H9 (cell line): ENCODE measurements around the gene PARP1. TPM values are rescaled to one million over a fixed set of nuclear protein-coding genes. Genes with fewer than 3 reads are reported as not detected.

Experiments used
- DNase-seq: peaks from one replicate; pipeline ENCODE4 v3.0.0-alpha.2; 2017
- H2AFZ ChIP-seq: one replicate; pipeline ENCODE4 v1.6.1; 2013; ENCODE audit warnings: mild to moderate bottlenecking, low read length, control low read depth, moderate library complexity
- H2AK5ac ChIP-seq: 2 replicates; pipeline ENCODE4 v1.6.1; 2013; ENCODE audit warnings: low read length, control low read depth, mixed read lengths; ENCODE audit not compliant: insufficient read length
- H2BK120ac ChIP-seq: one replicate; pipeline ENCODE4 v1.6.1; 2013; ENCODE audit warnings: low read depth, mild to moderate bottlenecking, low read length, control low read depth, inconsistent platforms; ENCODE audit not compliant: poor library complexity, severe bottlenecking
- H2BK12ac ChIP-seq: 2 replicates; pipeline ENCODE4 v1.6.1; 2013; ENCODE audit warnings: low read length, control low read depth, mixed read lengths, low read depth; ENCODE audit not compliant: insufficient read length
- H2BK15ac ChIP-seq: 2 replicates; pipeline ENCODE4 v1.6.1; 2013; ENCODE audit warnings: low read depth, low read length, control low read depth
- H2BK20ac ChIP-seq: one replicate; pipeline ENCODE4 v1.6.1; 2013; ENCODE audit warnings: low read depth, mild to moderate bottlenecking, low read length, control low read depth, inconsistent platforms; ENCODE audit not compliant: poor library complexity, severe bottlenecking
- H2BK5ac ChIP-seq: 2 replicates; pipeline ENCODE4 v1.6.1; 2013; ENCODE audit warnings: low read length, control low read depth, mixed read lengths; ENCODE audit not compliant: insufficient read length
- H3K14ac ChIP-seq: 2 replicates; pipeline ENCODE4 v1.6.1; 2013; ENCODE audit warnings: low read length, control low read depth; ENCODE audit not compliant: insufficient read depth
- H3K18ac ChIP-seq: 2 replicates; pipeline ENCODE4 v1.6.1; 2013; ENCODE audit warnings: low read depth, mild to moderate bottlenecking, mixed read lengths, low read length, control low read depth; ENCODE audit not compliant: insufficient read length
- H3K23ac ChIP-seq: 2 replicates; pipeline ENCODE4 v1.6.1; 2013; ENCODE audit warnings: low read length, control low read depth, mixed read lengths, low read depth; ENCODE audit not compliant: insufficient read length
- H3K23me2 ChIP-seq: 2 replicates; pipeline ENCODE4 v1.6.1; 2013; ENCODE audit warnings: low read depth, mild to moderate bottlenecking, mixed read lengths, low read length, control low read depth; ENCODE audit not compliant: insufficient read length, poor library complexity, severe bottlenecking
- H3K27ac ChIP-seq: 2 replicates; pipeline ENCODE4 v1.5.1; 2013; ENCODE audit warnings: low read length, control low read depth, mixed read lengths, low read depth; ENCODE audit not compliant: insufficient read length
- H3K27me3 ChIP-seq: 2 replicates; pipeline ENCODE4 v1.6.1; 2013; ENCODE audit warnings: low read length, control low read depth, inconsistent platforms; ENCODE audit not compliant: insufficient read depth
- H3K4ac ChIP-seq: 2 replicates; pipeline ENCODE4 v1.6.1; 2013; ENCODE audit warnings: low read depth, mild to moderate bottlenecking, control low read depth, inconsistent platforms, low read length, moderate library complexity
- H3K4me1 ChIP-seq: 2 replicates; pipeline ENCODE4 v1.6.1; 2013; ENCODE audit warnings: low read length, control low read depth, inconsistent platforms; ENCODE audit not compliant: insufficient read depth
- H3K4me2 ChIP-seq: 2 replicates; pipeline ENCODE4 v1.6.1; 2013; ENCODE audit warnings: low read length, control low read depth, mixed read lengths; ENCODE audit not compliant: insufficient read length, insufficient read depth
- H3K56ac ChIP-seq: 2 replicates; pipeline ENCODE4 v1.6.1; 2013; ENCODE audit warnings: low read depth, mild to moderate bottlenecking, mixed read lengths, low read length, control low read depth; ENCODE audit not compliant: insufficient read length
- H3K79me1 ChIP-seq: 2 replicates; pipeline ENCODE4 v1.6.1; 2013; ENCODE audit warnings: low read depth, mild to moderate bottlenecking, moderate library complexity, low read length, control low read depth, inconsistent platforms; ENCODE audit not compliant: insufficient read depth, poor library complexity, severe bottlenecking
- H3K79me2 ChIP-seq: 2 replicates; pipeline ENCODE4 v1.6.1; 2013; ENCODE audit warnings: low read length, control low read depth, inconsistent platforms; ENCODE audit not compliant: insufficient read depth
- H3K9ac ChIP-seq: 2 replicates; pipeline ENCODE4 v1.6.1; 2013; ENCODE audit warnings: low read length, control low read depth, mixed read lengths; ENCODE audit not compliant: insufficient read length; ENCODE audit errors: extremely low read depth
- H3K9me3 ChIP-seq: one replicate; pipeline ENCODE4 v1.6.1; 2013; ENCODE audit warnings: low read depth, low read length, inconsistent platforms; ENCODE audit not compliant: control insufficient read depth
- H3T11ph ChIP-seq: one replicate; pipeline ENCODE4 v1.6.1; 2013; ENCODE audit warnings: mild to moderate bottlenecking, low read length, control low read depth, inconsistent platforms
- H4K20me1 ChIP-seq: one replicate; pipeline ENCODE4 v1.6.1; 2013; ENCODE audit not compliant: control insufficient read depth, insufficient read length, insufficient read depth
- H4K5ac ChIP-seq: 2 replicates; pipeline ENCODE4 v1.6.1; 2013; ENCODE audit warnings: low read depth, mild to moderate bottlenecking, mixed read lengths, low read length, control low read depth; ENCODE audit not compliant: insufficient read length
- H4K8ac ChIP-seq: replicated peaks from 2 replicates; pipeline ENCODE4 v1.6.1; 2013; ENCODE audit warnings: low read length, control low read depth, mixed read lengths, low read depth; ENCODE audit not compliant: insufficient read length
- H4K91ac ChIP-seq: 2 replicates; pipeline ENCODE4 v1.6.1; 2013; ENCODE audit warnings: low read depth, mild to moderate bottlenecking, moderate library complexity, mixed read lengths, low read length, control low read depth; ENCODE audit not compliant: insufficient read length
- H3K27ac Mint-ChIP-seq, 3 experiments: 2 replicates in 2 of 3; 3 replicates in 1 of 3; pipeline ENCODE4 v1.8.0; 2020 to 2021; ENCODE audit warnings: mixed read lengths in 3 of 3, mild to moderate bottlenecking in 1 of 3, moderate library complexity in 1 of 3
- H3K27me3 Mint-ChIP-seq: 2 replicates; pipeline ENCODE4 v1.8.0; 2021; ENCODE audit warnings: low read depth, mild to moderate bottlenecking, moderate library complexity, mixed read lengths
- H3K36me3 Mint-ChIP-seq, 3 experiments: 2 replicates in 2 of 3; 3 replicates in 1 of 3; pipeline ENCODE4 v1.8.0; 2020 to 2021; ENCODE audit warnings: low read depth in 3 of 3, mixed read lengths in 3 of 3; ENCODE audit not compliant: insufficient read depth in 1 of 3
- H3K4me1 Mint-ChIP-seq, 2 experiments: 2 replicates each; pipeline ENCODE4 v1.8.0; 2020; ENCODE audit warnings: mixed read lengths in 2 of 2
- H3K4me3 Mint-ChIP-seq, 2 experiments: 2 replicates in 1 of 2; 3 replicates in 1 of 2; pipeline ENCODE4 v1.8.0; 2020 to 2021; ENCODE audit warnings: mild to moderate bottlenecking in 2 of 2, mixed read lengths in 2 of 2, moderate library complexity in 1 of 2
- H3K9me3 Mint-ChIP-seq, 2 experiments: 2 replicates in 1 of 2; 3 replicates in 1 of 2; pipeline ENCODE4 v1.8.0; 2020; ENCODE audit warnings: mild to moderate bottlenecking in 2 of 2, mixed read lengths in 2 of 2, moderate library complexity in 1 of 2
- WGBS: extraction: QIAGEN DNeasy Blood & Tissue Kit; methylation state at CpG from one replicate; pipeline ENCODE4 v1.1.7; 2013; ENCODE audit warnings: missing lambda C conversion rate, low lambda C conversion rate, mixed read lengths; ENCODE audit not compliant: insufficient read length; ENCODE audit errors: extremely low coverage; 5-methylcytosine and 5-hydroxymethylcytosine counted together
- total RNA-seq: library from RNA; stranded (reverse); gene quantifications from 2 replicates; pipeline ENCODE4 v1.2.1, GENCODE V29; 2021
- TF ChIP-seq, protein P1 (sequence below): fragments of 200-600 bp; sonication (generic); conservative IDR thresholded peaks from 3 replicates; pipeline ENCODE4 v1.8.0; 2021; ENCODE audit warnings: antibody characterized with exemption, mild to moderate bottlenecking

PARP1 gene
- total RNA-seq, 1 experiment from 2014 or later = 337 TPM

DNA sequence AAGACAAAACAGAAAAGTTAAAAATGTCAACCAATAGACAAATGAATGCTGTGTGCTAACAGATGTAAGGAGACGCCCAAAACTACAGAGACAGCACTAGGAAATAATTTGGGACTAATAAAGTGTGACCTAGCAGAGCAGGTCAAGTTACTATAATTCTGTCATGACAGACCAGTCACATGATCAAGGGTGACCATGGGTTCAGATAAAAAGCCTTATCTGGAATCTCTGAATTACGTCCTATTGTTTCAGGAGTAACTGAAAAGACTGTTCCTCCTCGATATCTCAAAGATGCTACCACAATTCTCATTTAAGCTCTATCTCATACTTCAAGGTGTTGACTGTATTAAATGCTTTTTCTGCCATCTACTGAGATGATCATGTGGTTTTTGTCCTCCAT lies 31.6 kb downstream of the PARP1 start:
- Histone ChIP-seq H3K9me3 (no peaks in the 10 kb centered on the region), H3K79me1 (peaks cover 2% of the 10 kb centered on the region), H3K9ac (no peak overlapping the region), H3K23ac (no peak overlapping the region), H3K4me1 (no peaks in the 10 kb centered on the region), H3K23me2 (no peaks in the 10 kb centered on the region), H2AK5ac (no peak overlapping the region), H3K56ac (no peak overlapping the region), H2BK5ac (no peak overlapping the region), H3K27me3 (no peaks in the 10 kb centered on the region), H4K91ac (no peak overlapping the region), H3K14ac (no peak overlapping the region), H4K8ac (no peak overlapping the region), H3K4me2 (no peak overlapping the region), H3K79me2 (no peaks in the 10 kb centered on the region), H3K18ac (no peak overlapping the region), H2BK120ac (no peak overlapping the region), H2BK20ac (no peak overlapping the region), H3K4ac (no peak overlapping the region), H4K5ac (no peak overlapping the region), H3K27ac (no peak overlapping the region), H2AFZ (no peak overlapping the region), H2BK15ac (no peak overlapping the region), H4K20me1 (no peaks in the 10 kb centered on the region), H3T11ph (no peak overlapping the region), H2BK12ac (no peak overlapping the region)
- Mint-ChIP-seq H3K36me3 (peaks cover 73 to 99% (median 98%) of the 10 kb centered on the region in 3 experiments; a peak in 6 of 7 replicates), H3K4me1 (no peaks in the 10 kb centered on the region), H3K27me3 (no peaks in the 10 kb centered on the region), H3K9me3 (no peaks in the 10 kb centered on the region), H3K27ac (no peak overlapping the region), H3K4me3 (no peak overlapping the region)
- TF ChIP-seq, protein P1, sequence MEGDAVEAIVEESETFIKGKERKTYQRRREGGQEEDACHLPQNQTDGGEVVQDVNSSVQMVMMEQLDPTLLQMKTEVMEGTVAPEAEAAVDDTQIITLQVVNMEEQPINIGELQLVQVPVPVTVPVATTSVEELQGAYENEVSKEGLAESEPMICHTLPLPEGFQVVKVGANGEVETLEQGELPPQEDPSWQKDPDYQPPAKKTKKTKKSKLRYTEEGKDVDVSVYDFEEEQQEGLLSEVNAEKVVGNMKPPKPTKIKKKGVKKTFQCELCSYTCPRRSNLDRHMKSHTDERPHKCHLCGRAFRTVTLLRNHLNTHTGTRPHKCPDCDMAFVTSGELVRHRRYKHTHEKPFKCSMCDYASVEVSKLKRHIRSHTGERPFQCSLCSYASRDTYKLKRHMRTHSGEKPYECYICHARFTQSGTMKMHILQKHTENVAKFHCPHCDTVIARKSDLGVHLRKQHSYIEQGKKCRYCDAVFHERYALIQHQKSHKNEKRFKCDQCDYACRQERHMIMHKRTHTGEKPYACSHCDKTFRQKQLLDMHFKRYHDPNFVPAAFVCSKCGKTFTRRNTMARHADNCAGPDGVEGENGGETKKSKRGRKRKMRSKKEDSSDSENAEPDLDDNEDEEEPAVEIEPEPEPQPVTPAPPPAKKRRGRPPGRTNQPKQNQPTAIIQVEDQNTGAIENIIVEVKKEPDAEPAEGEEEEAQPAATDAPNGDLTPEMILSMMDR = no peak
- WGBS = no CpG with 5 or more reads among the region's 3 CpGs
- DNase-seq = no peak
